Endothelial cell of umbilical vein (primary cell): ENCODE results near the gene CYP46A1. TPM values are rescaled to one million over a fixed set of nuclear protein-coding genes. Genes with fewer than 3 reads are reported as not detected.

Source experiments
- BruUV-seq: library from RNA; stranded (reverse); fragments of 400-500 nt; replicated peaks from 2 replicates; lab custom pipeline; 2021; lab: Mats Ljungman, UMichigan
- CTCF ChIA-PET: fragments of 300-600, 350-600 bp; sonication (Branson Sonifier 250); formaldehyde crosslinking; loops from one replicate; lab custom pipeline; 2021; ENCODE audit warnings: antibody characterized with exemption, inconsistent platforms; lab: Charles Lee
- POLR2A ChIA-PET: fragments of 300-600, 350-600 bp; sonication (Branson Sonifier 250); formaldehyde crosslinking; loops from one replicate; lab custom pipeline; 2021; ENCODE audit warnings: antibody characterized with exemption, inconsistent platforms; lab: Charles Lee
- DNase-seq: peaks from one replicate; pipeline ENCODE4 v3.0.0-alpha.2; 2011; ENCODE audit warnings: low read depth, low spot score
- FAIRE-seq: peaks from 2 replicates; lab custom pipeline; 2011; peaks lifted over from hg19 to GRCh38; lab: Jason Lieb, UNC
- H2AFZ ChIP-seq: 2 replicates; pipeline ENCODE4 v1.6.0; 2012; ENCODE audit warnings: low read depth, low read length, control low read depth, inconsistent platforms
- H3K27ac ChIP-seq: 2 replicates; pipeline ENCODE4 v1.5.1; 2011; ENCODE audit warnings: low read depth, mild to moderate bottlenecking, control low read depth, low read length, moderate library complexity; ENCODE audit not compliant: insufficient read depth
- H3K27me3 ChIP-seq, 2 experiments: 2 replicates each; pipeline versions ENCODE4 v1.6.0 to v1.6.1; 2011; ENCODE audit warnings: low read length in 2 of 2, mixed read lengths in 1 of 2; ENCODE audit not compliant: control insufficient read depth in 2 of 2, insufficient read depth in 2 of 2
- H3K36me3 ChIP-seq, 2 experiments: 2 replicates in 1 of 2; 3 replicates in 1 of 2; pipeline ENCODE4 v1.5.1; 2011; ENCODE audit warnings: low read length in 2 of 2, mild to moderate bottlenecking in 1 of 2, moderate library complexity in 1 of 2; ENCODE audit not compliant: control insufficient read depth in 2 of 2, insufficient read depth in 2 of 2; ENCODE audit errors: extremely low read depth in 1 of 2
- H3K4me1 ChIP-seq: 3 replicates; pipeline ENCODE4 v1.5.1; 2011; ENCODE audit warnings: mild to moderate bottlenecking, low read length; ENCODE audit not compliant: control insufficient read depth, insufficient read depth; ENCODE audit errors: extremely low read depth
- H3K4me2 ChIP-seq: 2 replicates; pipeline ENCODE4 v1.6.1; 2011; ENCODE audit warnings: low read length, control low read depth, mixed read lengths; ENCODE audit not compliant: insufficient read depth
- H3K4me3 ChIP-seq, 3 experiments: fragments of 200-600 bp in 1 of 3; sonication (generic), shearing (Covaris generic) in 1 of 3; replicated peaks in 1 of 3; 2 replicates each; pipeline ENCODE4 v1.5.1; 2011 to 2016; ENCODE audit warnings: control low read depth in 3 of 3, low read length in 3 of 3, mild to moderate bottlenecking in 2 of 3, inconsistent platforms in 1 of 3, low read depth in 1 of 3, moderate library complexity in 1 of 3; ENCODE audit not compliant: insufficient read depth in 1 of 3
- H3K79me2 ChIP-seq: 2 replicates; pipeline ENCODE4 v1.6.0; 2012; ENCODE audit warnings: low read length, inconsistent platforms; ENCODE audit not compliant: control insufficient read depth, insufficient read depth
- H3K9ac ChIP-seq: replicated peaks from 2 replicates; pipeline ENCODE3; 2011; ENCODE audit warnings: low read length, control low read depth; ENCODE audit not compliant: insufficient read depth; ENCODE audit errors: extremely low read depth
- H3K9me1 ChIP-seq: replicated peaks from 3 replicates; pipeline ENCODE4 v1.6.0; 2011; ENCODE audit warnings: mild to moderate bottlenecking, low read length; ENCODE audit not compliant: control insufficient read depth, insufficient read depth; ENCODE audit errors: extremely low read depth
- H3K9me3 ChIP-seq: replicated peaks from 2 replicates; pipeline ENCODE4 v1.5.1; 2012; ENCODE audit warnings: low read length, inconsistent platforms; ENCODE audit not compliant: control insufficient read depth, insufficient read depth
- H4K20me1 ChIP-seq: replicated peaks from 2 replicates; pipeline ENCODE3; 2011; ENCODE audit warnings: mild to moderate bottlenecking, low read length; ENCODE audit not compliant: control insufficient read depth, insufficient read depth; ENCODE audit errors: extremely low read depth
- EZH2 ChIP-seq: IDR thresholded peaks from 2 replicates; pipeline ENCODE4 v1.6.1; 2012; ENCODE audit warnings: borderline replicate concordance, low read depth, mild to moderate bottlenecking, moderate library complexity, low read length, inconsistent platforms; ENCODE audit not compliant: severe bottlenecking
- FOS ChIP-seq: IDR thresholded peaks from 2 replicates; pipeline ENCODE4 v1.6.1; 2011; ENCODE audit warnings: mild to moderate bottlenecking, low read length, moderate library complexity, borderline replicate concordance; ENCODE audit not compliant: insufficient read depth
- GATA2 ChIP-seq: IDR thresholded peaks from 2 replicates; pipeline ENCODE4 v1.7.0; 2011; ENCODE audit warnings: low read depth, mild to moderate bottlenecking, moderate library complexity, mixed read lengths, low read length; ENCODE audit not compliant: insufficient read length, insufficient read depth
- JUN ChIP-seq: IDR thresholded peaks from 2 replicates; pipeline ENCODE4 v1.6.1; 2011; ENCODE audit warnings: borderline replicate concordance, low read depth; ENCODE audit not compliant: insufficient read length, insufficient read depth
- MYC ChIP-seq: IDR thresholded peaks from one replicate; pipeline ENCODE4 v1.6.1; 2011; ENCODE audit warnings: mild to moderate bottlenecking, low read depth, low read length
- POLR2A ChIP-seq: IDR thresholded peaks from 2 replicates; pipeline ENCODE4 v1.6.1; 2012; ENCODE audit warnings: low read depth, mild to moderate bottlenecking, control low read depth, low read length
- POLR2AphosphoS5 ChIP-seq: IDR thresholded peaks from 2 replicates; pipeline ENCODE4 v1.6.1; 2012; ENCODE audit warnings: low read depth, mild to moderate bottlenecking, control low read depth, low read length, moderate library complexity; ENCODE audit not compliant: insufficient read depth
- dilution Hi-C: fragments of 300-500 bp; cut with MboI; formaldehyde crosslinking; loops from one replicate; pipeline ENCODE4 v1.15.0; 2019; ENCODE audit warnings: low sequenced_read_pairs; ENCODE audit not compliant: extremely low pct_ligation_motif_present
- intact Hi-C: fragments of 100-400 bp; cut with micrococcal nuclease; formaldehyde crosslinking; loops from one replicate; pipeline ENCODE4 v1.10.0; 2022
- polyA plus RNA-seq, 4 experiments: library from polyadenylated mRNA; depleted of rRNA in 3 of 4; stranded (reverse) in 3 of 4; unstranded in 1 of 4; fragments of >200 nt; gene quantifications; 2 replicates each; pipeline versions ENCODE4 v1.2.1 to v1.2.3, GENCODE V29; 2011 to 2012; ENCODE audit warnings: missing spikeins in 1 of 4
- total RNA-seq: library from RNA; stranded (reverse); gene quantifications from 2 replicates; pipeline ENCODE4 v1.2.3, GENCODE V29; 2021
- TF ChIP-seq, protein P1 (sequence below): IDR thresholded peaks from 2 replicates; pipeline ENCODE4 v1.6.1; 2011; ENCODE audit not compliant: insufficient read depth, insufficient read length
- TF ChIP-seq, protein P2 (sequence below), 2 donors: IDR thresholded peaks; 1 replicate in 1 of 2; 2 replicates in 1 of 2; pipeline ENCODE4 v1.5.1; 2011; ENCODE audit warnings: low read length in 2 of 2, mild to moderate bottlenecking in 2 of 2, moderate library complexity in 2 of 2, control low read depth in 1 of 2, inconsistent platforms in 1 of 2, low read depth in 1 of 2; ENCODE audit not compliant: insufficient read depth in 1 of 2; ENCODE audit errors: extremely low read depth in 1 of 2

Gene CYP46A1
- total and polyA plus RNA-seq, 2 donors (not counting 3 experiments of a cell fraction or from before 2014, with no cell fraction given) = 0.03 to 0.24 TPM

DNA sequence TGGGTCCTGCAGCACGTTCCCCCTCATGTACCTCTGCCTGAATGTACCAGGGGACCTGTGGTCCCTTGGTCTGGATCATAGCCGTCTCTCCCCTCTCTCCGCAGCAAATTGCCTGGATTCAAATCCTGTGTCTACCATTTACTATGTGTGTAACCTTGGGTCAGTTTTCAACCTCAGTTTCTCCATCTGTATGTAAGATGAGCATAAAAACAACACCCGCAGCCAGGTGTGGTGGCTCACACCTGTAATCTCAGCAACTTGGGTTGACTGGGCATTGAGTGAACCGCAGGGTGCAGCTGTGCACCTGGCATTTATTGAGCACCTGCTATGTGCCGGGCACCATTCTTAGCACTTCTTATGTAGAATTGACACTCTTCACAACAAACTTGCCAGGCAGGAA is 14.1 kb downstream of the CYP46A1 start:
- Histone ChIP-seq H3K9me1 (no peaks in the 10 kb centered on the region), H3K4me2 (no peak overlapping the region), H3K9me3 (no peaks in the 10 kb centered on the region), H3K27me3 (peaks cover 6 to 13% of the 10 kb centered on the region in 2 experiments), H3K27ac (no peak overlapping the region), H2AFZ (no peak overlapping the region), H4K20me1 (no peaks in the 10 kb centered on the region), H3K4me1 (no peaks in the 10 kb centered on the region), H3K9ac (no peak overlapping the region), H3K79me2 (no peaks in the 10 kb centered on the region), H3K36me3 (no peaks in the 10 kb centered on the region), H3K4me3 (no peak overlapping the region)
- ChIA-PET POLR2A (no interaction called here), CTCF (interaction anchor here (1.1 to 3.1 kb wide), 2 partner anchors 10 to 186 kb away, joined by 3 to 14 read pairs; no protein-coding TSS in a partner anchor)
- no peak for DNase-seq
- TF ChIP-seq GATA2 (no peak), MYC (no peak), JUN (no peak), POLR2A (no peak), POLR2AphosphoS5 (no peak), FOS (no peak), EZH2 (no peak)
- TF ChIP-seq, protein P1, sequence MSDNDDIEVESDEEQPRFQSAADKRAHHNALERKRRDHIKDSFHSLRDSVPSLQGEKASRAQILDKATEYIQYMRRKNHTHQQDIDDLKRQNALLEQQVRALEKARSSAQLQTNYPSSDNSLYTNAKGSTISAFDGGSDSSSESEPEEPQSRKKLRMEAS = no peak
- TF ChIP-seq, protein P2, sequence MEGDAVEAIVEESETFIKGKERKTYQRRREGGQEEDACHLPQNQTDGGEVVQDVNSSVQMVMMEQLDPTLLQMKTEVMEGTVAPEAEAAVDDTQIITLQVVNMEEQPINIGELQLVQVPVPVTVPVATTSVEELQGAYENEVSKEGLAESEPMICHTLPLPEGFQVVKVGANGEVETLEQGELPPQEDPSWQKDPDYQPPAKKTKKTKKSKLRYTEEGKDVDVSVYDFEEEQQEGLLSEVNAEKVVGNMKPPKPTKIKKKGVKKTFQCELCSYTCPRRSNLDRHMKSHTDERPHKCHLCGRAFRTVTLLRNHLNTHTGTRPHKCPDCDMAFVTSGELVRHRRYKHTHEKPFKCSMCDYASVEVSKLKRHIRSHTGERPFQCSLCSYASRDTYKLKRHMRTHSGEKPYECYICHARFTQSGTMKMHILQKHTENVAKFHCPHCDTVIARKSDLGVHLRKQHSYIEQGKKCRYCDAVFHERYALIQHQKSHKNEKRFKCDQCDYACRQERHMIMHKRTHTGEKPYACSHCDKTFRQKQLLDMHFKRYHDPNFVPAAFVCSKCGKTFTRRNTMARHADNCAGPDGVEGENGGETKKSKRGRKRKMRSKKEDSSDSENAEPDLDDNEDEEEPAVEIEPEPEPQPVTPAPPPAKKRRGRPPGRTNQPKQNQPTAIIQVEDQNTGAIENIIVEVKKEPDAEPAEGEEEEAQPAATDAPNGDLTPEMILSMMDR (IDR thresholded peaks at IDR 0.05; ENCODE audit: extremely low read depth in 1 of 2, insufficient read depth in 1 of 2, low read depth in 1 of 2, low read length in 2 of 2) = no peak
- no peak for FAIRE-seq
- dilution Hi-C loops = no loop called here
- no TSS peak for BruUV-seq
- intact Hi-C loops = no loop called here
